HEK293 (cell line): ENCODE results near the gene CCDC124.

Experiments
- CTCF ChIA-PET: fragments of 350-600 bp; formaldehyde crosslinking; extraction: SDS; loops from one replicate; lab custom pipeline; 2021; ENCODE audit warnings: antibody characterized with exemption; lab: Yijun Ruan, JAX
- POLR2A ChIA-PET: fragments of 300-600 bp; formaldehyde crosslinking; extraction: SDS; loops from one replicate; lab custom pipeline; 2020; ENCODE audit warnings: antibody characterized with exemption, inconsistent platforms; lab: Yijun Ruan, JAX
- H3K27ac ChIP-seq: fragments of 200-500 bp; sonication (Bioruptor generic); 2 replicates; pipeline ENCODE4 v1.5.1; 2014; ENCODE audit warnings: low read depth, low read length, control low read depth, inconsistent platforms; ENCODE audit errors: extremely low read depth
- H3K36me3 ChIP-seq, 2 experiments: fragments of 200-500 bp in 1 of 2; sonication (Bioruptor generic) in 1 of 2; 1 replicate in 1 of 2; 2 replicates in 1 of 2; pipeline ENCODE4 v1.5.1; 2014 to 2017; ENCODE audit warnings: inconsistent platforms in 2 of 2, low read length in 2 of 2; ENCODE audit not compliant: control insufficient read depth in 2 of 2, insufficient read depth in 1 of 2
- H3K4me1 ChIP-seq: fragments of 200-500 bp; sonication (Bioruptor generic); 2 replicates; pipeline ENCODE4 v1.5.1; 2014; ENCODE audit warnings: mild to moderate bottlenecking, low read length, inconsistent platforms; ENCODE audit not compliant: control insufficient read depth, insufficient read depth
- H3K4me3 ChIP-seq: 2 replicates; pipeline ENCODE4 v1.5.1; 2011; ENCODE audit warnings: low read depth, mild to moderate bottlenecking, control low read depth, low read length, moderate library complexity
- H3K9me3 ChIP-seq: fragments of 200-500 bp; sonication (Bioruptor generic); 2 replicates; pipeline ENCODE4 v1.5.1; 2014; ENCODE audit warnings: low read depth, low read length, inconsistent platforms; ENCODE audit not compliant: control insufficient read depth, insufficient read depth
- HOXC10 ChIP-seq: sonication (generic); formaldehyde crosslinking; IDR thresholded peaks from 2 replicates; pipeline ENCODE4 v1.8.1; 2023; ENCODE audit warnings: mild to moderate bottlenecking, missing genetic modification reagents
- REPIN1 ChIP-seq: fragments of 450-650 bp; formaldehyde crosslinking; IDR thresholded peaks from 2 replicates; pipeline ENCODE4 v1.5.1; 2017; ENCODE audit warnings: missing biosample characterization, missing genetic modification characterization, low read depth
- SALL2 ChIP-seq: fragments of 450-650 bp; formaldehyde crosslinking; IDR thresholded peaks from 2 replicates; pipeline ENCODE4 v1.5.0; 2017; ENCODE audit warnings: missing biosample characterization, mild to moderate bottlenecking, missing genetic modification characterization, borderline replicate concordance
- YY1 ChIP-seq: fragments of 450-650 bp; formaldehyde crosslinking; IDR thresholded peaks from 2 replicates; pipeline ENCODE4 v1.5.1; 2018; ENCODE audit warnings: missing biosample characterization, missing genetic modification characterization
- ZBTB20 ChIP-seq: fragments of 450-650 bp; formaldehyde crosslinking; IDR thresholded peaks from 2 replicates; pipeline ENCODE4 v1.5.1; 2016; ENCODE audit warnings: missing biosample characterization, missing genetic modification characterization
- ZFP3 ChIP-seq: fragments of 450-650 bp; formaldehyde crosslinking; IDR thresholded peaks from 2 replicates; pipeline ENCODE4 v1.5.1; 2016; ENCODE audit warnings: low read depth, missing biosample characterization, missing genetic modification characterization
- ZNF140 ChIP-seq: fragments of 450-650 bp; formaldehyde crosslinking; IDR thresholded peaks from 2 replicates; pipeline ENCODE4 v1.5.1; 2016; ENCODE audit warnings: missing biosample characterization, missing genetic modification characterization
- ZNF184 ChIP-seq: fragments of 450-650 bp; IDR thresholded peaks from 2 replicates; pipeline ENCODE4 v1.5.1; 2018; ENCODE audit warnings: missing biosample characterization, mild to moderate bottlenecking, missing genetic modification characterization
- ZNF350 ChIP-seq: fragments of 450-650 bp; formaldehyde crosslinking; IDR thresholded peaks from 2 replicates; pipeline ENCODE4 v1.5.0; 2017; ENCODE audit warnings: missing biosample characterization, mild to moderate bottlenecking, missing genetic modification characterization
- ZNF510 ChIP-seq: fragments of 450-650 bp; formaldehyde crosslinking; IDR thresholded peaks from 2 replicates; pipeline ENCODE4 v1.5.1; 2018; ENCODE audit warnings: mild to moderate bottlenecking, missing genetic modification characterization, missing biosample characterization; ENCODE audit not compliant: insufficient replicate concordance
- ZNF521 ChIP-seq: fragments of 450-650 bp; formaldehyde crosslinking; IDR thresholded peaks from 2 replicates; pipeline ENCODE4 v1.5.1; 2017; ENCODE audit warnings: missing biosample characterization, mild to moderate bottlenecking, missing genetic modification characterization
- ZNF600 ChIP-seq: fragments of 450-650 bp; formaldehyde crosslinking; IDR thresholded peaks from 2 replicates; pipeline ENCODE4 v1.5.1; 2016; ENCODE audit warnings: missing biosample characterization, missing genetic modification characterization
- ZNF623 ChIP-seq: fragments of 450-650 bp; formaldehyde crosslinking; IDR thresholded peaks from 2 replicates; pipeline ENCODE4 v1.5.1; 2016; ENCODE audit warnings: missing biosample characterization, missing genetic modification characterization
- ZNF701 ChIP-seq: fragments of 450-650 bp; formaldehyde crosslinking; IDR thresholded peaks from 2 replicates; pipeline ENCODE4 v1.5.1; 2016; ENCODE audit warnings: missing biosample characterization, missing genetic modification characterization
- ZNF707 ChIP-seq: fragments of 450-650 bp; formaldehyde crosslinking; IDR thresholded peaks from 2 replicates; pipeline ENCODE4 v1.5.1; 2016; ENCODE audit warnings: missing biosample characterization, missing genetic modification characterization
- ZNF747 ChIP-seq: fragments of 450-650 bp; formaldehyde crosslinking; IDR thresholded peaks from 2 replicates; pipeline ENCODE4 v1.5.1; 2016; ENCODE audit warnings: missing biosample characterization, missing genetic modification characterization
- ZXDB ChIP-seq: fragments of 450-650 bp; formaldehyde crosslinking; IDR thresholded peaks from 2 replicates; pipeline ENCODE4 v1.5.1; 2016; ENCODE audit warnings: missing biosample characterization, missing genetic modification characterization
- TF ChIP-seq, protein P1 (sequence below): fragments of 450-650 bp; formaldehyde crosslinking; IDR thresholded peaks from 2 replicates; pipeline ENCODE4 v1.5.1; 2016; ENCODE audit warnings: missing biosample characterization, missing genetic modification characterization
- TF ChIP-seq, protein P2 (sequence below): fragments of 450-650 bp; formaldehyde crosslinking; IDR thresholded peaks from 2 replicates; pipeline ENCODE4 v1.5.1; 2016; ENCODE audit warnings: missing biosample characterization, missing genetic modification characterization
- TF ChIP-seq, protein P3 (sequence below): fragments of 450-650 bp; formaldehyde crosslinking; IDR thresholded peaks from 2 replicates; pipeline ENCODE4; 2016; ENCODE audit warnings: missing biosample characterization, missing genetic modification characterization
- TF ChIP-seq, protein P4 (sequence below): fragments of 450-650 bp; formaldehyde crosslinking; IDR thresholded peaks from 2 replicates; pipeline ENCODE4 v1.5.1; 2017; ENCODE audit warnings: missing biosample characterization, missing genetic modification characterization
- TF ChIP-seq, protein P5 (sequence below): fragments of 450-650 bp; formaldehyde crosslinking; IDR thresholded peaks from 2 replicates; pipeline ENCODE4 v1.5.1; 2017; ENCODE audit warnings: missing biosample characterization, missing genetic modification characterization
- TF ChIP-seq, protein P6 (sequence below): fragments of 450-650 bp; formaldehyde crosslinking; IDR thresholded peaks from 2 replicates; pipeline ENCODE4 v1.5.0; 2017; ENCODE audit warnings: missing biosample characterization, missing genetic modification characterization, borderline replicate concordance

CCDC124 gene

DNA sequence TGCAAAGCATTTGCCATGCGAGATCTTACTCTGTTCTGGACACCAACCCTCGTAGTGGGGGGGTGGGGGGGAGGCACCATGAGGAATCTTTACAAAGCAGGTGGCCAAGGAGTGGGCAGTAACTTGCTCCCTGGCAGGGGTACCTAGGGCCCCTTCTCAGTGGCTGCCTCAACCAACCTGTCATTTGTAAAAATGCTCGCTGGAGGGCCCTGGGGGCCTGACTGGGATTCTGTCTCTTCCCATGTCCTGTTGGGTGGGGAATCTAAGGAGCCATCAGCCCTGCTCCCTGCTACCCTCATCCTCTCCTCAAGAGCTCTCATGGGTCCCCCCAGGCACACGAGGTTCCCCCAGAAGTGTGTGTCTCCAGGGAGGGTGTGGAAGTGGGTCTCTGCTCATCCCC lies 35.5 kb downstream of the CCDC124 start:
- H3K4me1 ChIP-seq: no peaks in the 10 kb centered on the region
- ChIA-PET CTCF (interaction anchor here (0.5 to 1.7 kb wide), 3 partner anchors 22 to 90 kb away, joined by 3 to 4 read pairs (median 3); no protein-coding TSS in a partner anchor), POLR2A (interaction anchor here (0.5 to 1.3 kb wide), 3 partner anchors 18 to 1501 kb away, joined by 3 read pairs; no protein-coding TSS in a partner anchor)

DNA sequence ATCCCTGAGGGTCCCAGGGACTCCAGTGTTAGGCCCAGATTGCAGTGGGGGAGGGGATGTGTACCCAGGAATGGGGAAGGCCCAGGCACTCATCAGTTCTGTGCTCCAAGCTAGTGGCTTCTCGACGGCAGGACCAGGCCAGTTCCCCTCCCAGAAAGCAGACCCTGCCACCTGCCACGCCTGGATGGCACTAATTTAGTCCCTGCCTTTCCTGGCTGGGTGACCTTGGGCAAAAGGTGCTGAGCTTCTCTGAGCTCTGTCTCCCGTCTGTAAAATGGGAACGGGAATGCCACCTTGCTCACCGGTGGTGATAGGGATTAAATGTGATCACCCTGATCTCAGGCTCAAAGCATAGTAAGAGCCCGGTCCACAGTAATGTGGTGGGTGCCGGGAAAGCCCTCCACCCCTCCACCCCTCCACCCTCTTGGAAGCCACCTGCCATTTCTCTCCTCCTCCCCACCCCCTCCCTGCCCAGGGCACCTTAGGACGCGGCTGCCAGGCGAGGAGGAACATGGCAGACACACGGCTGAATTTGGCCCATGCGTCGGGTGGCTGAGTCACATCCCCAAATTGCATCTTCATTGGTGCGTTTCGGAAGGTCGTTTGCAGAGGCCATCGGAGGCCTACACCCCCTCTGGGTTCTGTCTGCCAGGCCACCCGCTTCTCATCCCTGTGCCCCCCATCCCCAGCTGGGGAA lies 36.4 kb downstream of the CCDC124 start:
- Histone ChIP-seq H3K4me3 (no peak overlapping the region), H3K27ac (no peak overlapping the region), H3K4me1 (no peaks in the 10 kb centered on the region), H3K9me3 (no peaks in the 10 kb centered on the region), H3K36me3 (no peaks in the 10 kb centered on the region)
- ChIA-PET POLR2A (interaction anchor here (0.5 to 1.3 kb wide), 2 partner anchors 17 to 1500 kb away, joined by 3 read pairs; no protein-coding TSS in a partner anchor), CTCF (interaction anchor here (0.6 to 1.7 kb wide), 3 partner anchors 23 to 179 kb away, joined by 3 to 4 read pairs (median 3); no protein-coding TSS in a partner anchor)
- TF ChIP-seq ZFP3 (tag by site-specific recombination): no peak
- TF ChIP-seq, protein P1, sequence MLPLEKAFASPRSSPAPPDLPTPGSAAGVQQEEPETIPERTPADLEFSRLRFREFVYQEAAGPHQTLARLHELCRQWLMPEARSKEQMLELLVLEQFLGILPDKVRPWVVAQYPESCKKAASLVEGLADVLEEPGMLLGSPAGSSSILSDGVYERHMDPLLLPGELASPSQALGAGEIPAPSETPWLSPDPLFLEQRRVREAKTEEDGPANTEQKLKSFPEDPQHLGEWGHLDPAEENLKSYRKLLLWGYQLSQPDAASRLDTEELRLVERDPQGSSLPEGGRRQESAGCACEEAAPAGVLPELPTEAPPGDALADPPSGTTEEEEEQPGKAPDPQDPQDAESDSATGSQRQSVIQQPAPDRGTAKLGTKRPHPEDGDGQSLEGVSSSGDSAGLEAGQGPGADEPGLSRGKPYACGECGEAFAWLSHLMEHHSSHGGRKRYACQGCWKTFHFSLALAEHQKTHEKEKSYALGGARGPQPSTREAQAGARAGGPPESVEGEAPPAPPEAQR (tag by site-specific recombination): no peak
- TF ChIP-seq YY1 (tag by site-specific recombination): no peak
- TF ChIP-seq ZNF600 (tag by site-specific recombination): no peak
- no peak for TF ChIP-seq REPIN1 (tag by site-specific recombination)
- no peak for TF ChIP-seq SALL2 (tag by site-specific recombination)
- TF ChIP-seq HOXC10 (CRISPR knock-in tag): no peak
- TF ChIP-seq, protein P2, sequence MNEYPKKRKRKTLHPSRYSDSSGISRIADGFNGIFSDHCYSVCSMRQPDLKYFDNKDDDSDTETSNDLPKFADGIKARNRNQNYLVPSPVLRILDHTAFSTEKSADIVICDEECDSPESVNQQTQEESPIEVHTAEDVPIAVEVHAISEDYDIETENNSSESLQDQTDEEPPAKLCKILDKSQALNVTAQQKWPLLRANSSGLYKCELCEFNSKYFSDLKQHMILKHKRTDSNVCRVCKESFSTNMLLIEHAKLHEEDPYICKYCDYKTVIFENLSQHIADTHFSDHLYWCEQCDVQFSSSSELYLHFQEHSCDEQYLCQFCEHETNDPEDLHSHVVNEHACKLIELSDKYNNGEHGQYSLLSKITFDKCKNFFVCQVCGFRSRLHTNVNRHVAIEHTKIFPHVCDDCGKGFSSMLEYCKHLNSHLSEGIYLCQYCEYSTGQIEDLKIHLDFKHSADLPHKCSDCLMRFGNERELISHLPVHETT (tag by site-specific recombination): no peak
- TF ChIP-seq ZNF521: no peak
- no peak for TF ChIP-seq ZNF747
- TF ChIP-seq, protein P3, sequence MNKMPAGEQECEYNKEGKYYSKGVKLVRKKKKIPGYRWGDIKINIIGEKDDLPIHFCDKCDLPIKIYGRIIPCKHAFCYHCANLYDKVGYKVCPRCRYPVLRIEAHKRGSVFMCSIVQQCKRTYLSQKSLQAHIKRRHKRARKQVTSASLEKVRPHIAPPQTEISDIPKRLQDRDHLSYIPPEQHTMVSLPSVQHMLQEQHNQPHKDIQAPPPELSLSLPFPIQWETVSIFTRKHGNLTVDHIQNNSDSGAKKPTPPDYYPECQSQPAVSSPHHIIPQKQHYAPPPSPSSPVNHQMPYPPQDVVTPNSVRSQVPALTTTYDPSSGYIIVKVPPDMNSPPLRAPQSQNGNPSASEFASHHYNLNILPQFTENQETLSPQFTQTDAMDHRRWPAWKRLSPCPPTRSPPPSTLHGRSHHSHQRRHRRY (tag by site-specific recombination): no peak
- TF ChIP-seq ZNF140: no peak
- no peak for TF ChIP-seq ZXDB (tag by site-specific recombination)
- no peak for TF ChIP-seq ZNF623 (tag by site-specific recombination)
- no peak for TF ChIP-seq ZNF510 (tag by site-specific recombination)
- TF ChIP-seq, protein P4, sequence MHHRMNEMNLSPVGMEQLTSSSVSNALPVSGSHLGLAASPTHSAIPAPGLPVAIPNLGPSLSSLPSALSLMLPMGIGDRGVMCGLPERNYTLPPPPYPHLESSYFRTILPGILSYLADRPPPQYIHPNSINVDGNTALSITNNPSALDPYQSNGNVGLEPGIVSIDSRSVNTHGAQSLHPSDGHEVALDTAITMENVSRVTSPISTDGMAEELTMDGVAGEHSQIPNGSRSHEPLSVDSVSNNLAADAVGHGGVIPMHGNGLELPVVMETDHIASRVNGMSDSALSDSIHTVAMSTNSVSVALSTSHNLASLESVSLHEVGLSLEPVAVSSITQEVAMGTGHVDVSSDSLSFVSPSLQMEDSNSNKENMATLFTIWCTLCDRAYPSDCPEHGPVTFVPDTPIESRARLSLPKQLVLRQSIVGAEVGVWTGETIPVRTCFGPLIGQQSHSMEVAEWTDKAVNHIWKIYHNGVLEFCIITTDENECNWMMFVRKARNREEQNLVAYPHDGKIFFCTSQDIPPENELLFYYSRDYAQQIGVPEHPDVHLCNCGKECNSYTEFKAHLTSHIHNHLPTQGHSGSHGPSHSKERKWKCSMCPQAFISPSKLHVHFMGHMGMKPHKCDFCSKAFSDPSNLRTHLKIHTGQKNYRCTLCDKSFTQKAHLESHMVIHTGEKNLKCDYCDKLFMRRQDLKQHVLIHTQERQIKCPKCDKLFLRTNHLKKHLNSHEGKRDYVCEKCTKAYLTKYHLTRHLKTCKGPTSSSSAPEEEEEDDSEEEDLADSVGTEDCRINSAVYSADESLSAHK (tag by site-specific recombination): no peak
- no peak for TF ChIP-seq ZNF350 (tag by site-specific recombination)
- TF ChIP-seq ZNF701 (tag by site-specific recombination): no peak
- TF ChIP-seq ZNF707: no peak

More for the DNA sequence above, 35.5 kb downstream of the CCDC124 start:
- Histone ChIP-seq H3K9me3 (no peaks in the 10 kb centered on the region), H3K36me3 (no peaks in the 10 kb centered on the region), H3K4me3 (no peak overlapping the region), H3K27ac (no peak overlapping the region)
- TF ChIP-seq ZBTB20 (tag by site-specific recombination): 0 out of 2 replicates have a peak, but pooled peaks have one; percentile 29
- no peak for TF ChIP-seq ZNF184 (tag by site-specific recombination)
- TF ChIP-seq, protein P5, sequence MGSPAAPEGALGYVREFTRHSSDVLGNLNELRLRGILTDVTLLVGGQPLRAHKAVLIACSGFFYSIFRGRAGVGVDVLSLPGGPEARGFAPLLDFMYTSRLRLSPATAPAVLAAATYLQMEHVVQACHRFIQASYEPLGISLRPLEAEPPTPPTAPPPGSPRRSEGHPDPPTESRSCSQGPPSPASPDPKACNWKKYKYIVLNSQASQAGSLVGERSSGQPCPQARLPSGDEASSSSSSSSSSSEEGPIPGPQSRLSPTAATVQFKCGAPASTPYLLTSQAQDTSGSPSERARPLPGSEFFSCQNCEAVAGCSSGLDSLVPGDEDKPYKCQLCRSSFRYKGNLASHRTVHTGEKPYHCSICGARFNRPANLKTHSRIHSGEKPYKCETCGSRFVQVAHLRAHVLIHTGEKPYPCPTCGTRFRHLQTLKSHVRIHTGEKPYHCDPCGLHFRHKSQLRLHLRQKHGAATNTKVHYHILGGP (tag by site-specific recombination): no peak
- TF ChIP-seq, protein P6, sequence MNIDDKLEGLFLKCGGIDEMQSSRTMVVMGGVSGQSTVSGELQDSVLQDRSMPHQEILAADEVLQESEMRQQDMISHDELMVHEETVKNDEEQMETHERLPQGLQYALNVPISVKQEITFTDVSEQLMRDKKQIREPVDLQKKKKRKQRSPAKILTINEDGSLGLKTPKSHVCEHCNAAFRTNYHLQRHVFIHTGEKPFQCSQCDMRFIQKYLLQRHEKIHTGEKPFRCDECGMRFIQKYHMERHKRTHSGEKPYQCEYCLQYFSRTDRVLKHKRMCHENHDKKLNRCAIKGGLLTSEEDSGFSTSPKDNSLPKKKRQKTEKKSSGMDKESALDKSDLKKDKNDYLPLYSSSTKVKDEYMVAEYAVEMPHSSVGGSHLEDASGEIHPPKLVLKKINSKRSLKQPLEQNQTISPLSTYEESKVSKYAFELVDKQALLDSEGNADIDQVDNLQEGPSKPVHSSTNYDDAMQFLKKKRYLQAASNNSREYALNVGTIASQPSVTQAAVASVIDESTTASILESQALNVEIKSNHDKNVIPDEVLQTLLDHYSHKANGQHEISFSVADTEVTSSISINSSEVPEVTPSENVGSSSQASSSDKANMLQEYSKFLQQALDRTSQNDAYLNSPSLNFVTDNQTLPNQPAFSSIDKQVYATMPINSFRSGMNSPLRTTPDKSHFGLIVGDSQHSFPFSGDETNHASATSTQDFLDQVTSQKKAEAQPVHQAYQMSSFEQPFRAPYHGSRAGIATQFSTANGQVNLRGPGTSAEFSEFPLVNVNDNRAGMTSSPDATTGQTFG (tag by site-specific recombination): no peak
